A549 (cell line): Measurements from ENCODE around the gene CD274. TPM values are rescaled to one million over a fixed set of nuclear protein-coding genes. Genes with fewer than 3 reads are reported as not detected.

Experiments
- ATAC-seq, 2 experiments: fragments of 200-7000 bp in 1 of 2; fragments of >200 bp in 1 of 2; cut with Nextera tagmentation in 1 of 2; cut with Tn5 transposase in 1 of 2; 3 replicates each; pipeline versions ENCODE4 v1.8.0 to v1.9.1; 2018 to 2020; ENCODE audit warnings: mild to moderate bottlenecking in 1 of 2, moderate library complexity in 1 of 2
- CTCF ChIA-PET: fragments of 300-600 bp; sonication (Branson Sonifier 250); formaldehyde crosslinking; extraction: SDS; loops from one replicate; lab custom pipeline; 2021; ENCODE audit warnings: antibody characterized with exemption, inconsistent platforms; lab: Yijun Ruan, JAX
- POLR2A ChIA-PET: fragments of 350-600 bp; formaldehyde crosslinking; extraction: SDS; loops from one replicate; lab custom pipeline; 2021; ENCODE audit warnings: antibody characterized with exemption, inconsistent platforms; lab: Yijun Ruan, JAX
- DNase-seq, 2 experiments: peaks; one replicate each; pipeline versions ENCODE4 v3.0.0 to v3.0.0-alpha.2; 2011 to 2016; ENCODE audit warnings: low read depth in 1 of 2, low spot score in 1 of 2
- FAIRE-seq: peaks from 2 replicates; lab custom pipeline; 2011; peaks lifted over from hg19 to GRCh38; lab: Jason Lieb, UNC
- H3K27ac ChIP-seq, 2 experiments: fragments of >200 bp; sonication (Bioruptor Twin); formaldehyde crosslinking; 3 replicates each; pipeline ENCODE4 v1.5.1; 2016 to 2017
- H3K4me1 ChIP-seq: fragments of >200 bp; sonication (Bioruptor Twin); formaldehyde crosslinking; 3 replicates; pipeline ENCODE4 v1.6.1; 2016
- H3K4me2 ChIP-seq: fragments of >200 bp; sonication (Bioruptor Twin); formaldehyde crosslinking; 3 replicates; pipeline ENCODE4 v1.6.1; 2016
- H3K4me3 ChIP-seq: fragments of >200 bp; sonication (Bioruptor Twin); formaldehyde crosslinking; 3 replicates; pipeline ENCODE4 v1.5.1; 2016
- H3K9me3 ChIP-seq: fragments of >200 bp; sonication (Bioruptor Twin); formaldehyde crosslinking; 3 replicates; pipeline ENCODE4 v1.6.1; 2016
- BCL3 ChIP-seq: fragments of >200 bp; sonication (Bioruptor Twin); formaldehyde crosslinking; IDR thresholded peaks from 3 replicates; pipeline ENCODE4 v1.6.1; 2016
- BHLHE40 ChIP-seq: IDR thresholded peaks from 2 replicates; pipeline ENCODE4 v1.6.1; 2012; ENCODE audit warnings: low read depth, low read length, inconsistent platforms
- CBX8 ChIP-seq: fragments of 200-600 bp; sonication (generic); IDR thresholded peaks from 2 replicates; pipeline ENCODE4 v1.6.1; 2016
- EHMT2 ChIP-seq: fragments of 200-600 bp; sonication (generic); IDR thresholded peaks from 2 replicates; pipeline ENCODE4 v1.6.1; 2016; ENCODE audit warnings: antibody characterized with exemption, low read depth, mild to moderate bottlenecking, moderate library complexity
- FOSB ChIP-seq: fragments of 250-450 bp; sonication (Bioruptor Pico); IDR thresholded peaks from 2 replicates; pipeline ENCODE4 v1.5.0; 2020; ENCODE audit warnings: mild to moderate bottlenecking, moderate library complexity
- JUN ChIP-seq, 2 experiments: fragments of >200 bp; sonication (Bioruptor Twin); formaldehyde crosslinking; IDR thresholded peaks; 2 replicates in 1 of 2; 3 replicates in 1 of 2; pipeline ENCODE4 v1.6.1; 2016 to 2017
- JUNB ChIP-seq: fragments of >200 bp; sonication (Bioruptor Twin); formaldehyde crosslinking; IDR thresholded peaks from 2 replicates; pipeline ENCODE4 v1.6.1; 2016
- MYC ChIP-seq: IDR thresholded peaks from 2 replicates; pipeline ENCODE4 v1.6.1; 2012; ENCODE audit warnings: mild to moderate bottlenecking, inconsistent platforms, low read length, improper control_type of control experiment, borderline replicate concordance
- NFE2L2 ChIP-seq: fragments of 150-350 bp; conservative IDR thresholded peaks from 2 replicates; pipeline ENCODE4 v1.6.1; 2014; ENCODE audit warnings: low read length
- NR3C1 ChIP-seq: fragments of >200 bp; sonication (Bioruptor Twin); formaldehyde crosslinking; IDR thresholded peaks from 3 replicates; pipeline ENCODE4 v1.6.1; 2017
- PHF8 ChIP-seq: fragments of 200-600 bp; sonication (generic); IDR thresholded peaks from 2 replicates; pipeline ENCODE4 v1.6.1; 2016; ENCODE audit warnings: low read depth, mild to moderate bottlenecking, antibody characterized with exemption, moderate library complexity, borderline replicate concordance
- POLR2A ChIP-seq: IDR thresholded peaks from 2 replicates; pipeline ENCODE4 v1.6.1; 2012; ENCODE audit warnings: mild to moderate bottlenecking, low read length
- POLR2AphosphoS2 ChIP-seq: conservative IDR thresholded peaks from 2 replicates; pipeline ENCODE4 v1.6.1; 2012; ENCODE audit warnings: low read length, improper control_type of control experiment, inconsistent platforms
- REST ChIP-seq: fragments of 200-600 bp; sonication (generic); IDR thresholded peaks from 2 replicates; pipeline ENCODE4 v1.6.1; 2016; ENCODE audit warnings: antibody characterized with exemption, mild to moderate bottlenecking, moderate library complexity
- TP53 ChIP-seq: fragments of 250-450 bp; sonication (Bioruptor Pico); IDR thresholded peaks from 2 replicates; pipeline ENCODE4 v1.5.0; 2021; ENCODE audit warnings: mild to moderate bottlenecking, moderate library complexity
- ZFP36 ChIP-seq: fragments of 450-650 bp; IDR thresholded peaks from 2 replicates; pipeline ENCODE4 v1.6.1; 2014; ENCODE audit warnings: borderline replicate concordance; ENCODE audit not compliant: partially characterized antibody
- ZSCAN20 ChIP-seq: fragments of 250-450 bp; sonication (Bioruptor Pico); IDR thresholded peaks from 2 replicates; pipeline ENCODE4 v1.8.0; 2022; ENCODE audit warnings: mild to moderate bottlenecking, moderate library complexity
- WGBS: methylation state at CpG from one replicate; pipeline ENCODE4 v1.1.6; 2017; ENCODE audit errors: missing lambda C conversion rate; 5-methylcytosine and 5-hydroxymethylcytosine counted together
- polyA plus RNA-seq, 4 experiments: library from polyadenylated mRNA; depleted of rRNA in 3 of 4; stranded (reverse); fragments of >200 nt; fragmentation: RNase III in 1 of 4; extraction: RNeasy Plus Mini Kit Qiagen cat#74134 plus additional on column Dnase treatment in 1 of 4; gene quantifications; 2 replicates in 3 of 4; 3 replicates in 1 of 4; pipeline ENCODE4 v1.2.3, GENCODE V29; 2011 to 2017
- TF ChIP-seq, protein P1 (sequence below): fragments of 250-450 bp; sonication (Bioruptor Pico); IDR thresholded peaks from 2 replicates; pipeline ENCODE4 v1.5.0; 2020; ENCODE audit warnings: low read depth, mild to moderate bottlenecking, moderate library complexity

CD274 gene
- polyA plus RNA-seq, 2 of the 4 experiments (the other 2 are of a cell fraction) = 3.4 to 6.8 TPM

DNA sequence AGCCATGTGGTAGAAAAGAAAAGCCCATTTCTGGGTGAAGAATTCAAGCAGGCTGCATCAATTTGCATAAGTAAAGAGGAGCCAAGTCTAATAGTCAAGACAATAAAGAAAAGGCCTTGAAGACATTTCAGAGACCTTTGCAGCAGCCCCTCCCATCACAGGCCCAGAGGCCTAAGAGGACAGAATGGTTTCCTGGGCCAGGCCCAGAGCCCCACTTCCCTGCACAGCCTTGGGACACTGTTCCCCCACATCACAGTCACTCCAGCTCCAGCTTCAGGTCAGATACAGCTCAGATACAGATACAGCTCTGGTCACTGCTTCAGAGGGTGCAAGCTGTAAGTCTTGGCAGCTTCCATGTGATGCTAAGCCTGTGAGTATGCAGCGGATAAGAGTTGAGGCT, 41.7 kb upstream of the CD274 start:
- Histone ChIP-seq H3K4me1 (no peaks in the 10 kb centered on the region), H3K9me3 (peaks cover 25% of the 10 kb centered on the region), H3K4me2 (no peak overlapping the region), H3K4me3 (no peak overlapping the region), H3K27ac (no peak overlapping the region)
- WGBS = 88% methylated on average over 1 of the region's 1 CpG
- ATAC-seq (no peak), FAIRE-seq (no peak), DNase-seq (no peak)
- POLR2A ChIA-PET = no interaction called here
- CTCF ChIA-PET = no interaction called here
- TF ChIP-seq ZFP36 (peak; percentile 93), BHLHE40 (no peak), REST (no peak), JUN (IDR thresholded peaks at IDR 0.05) (no peak)

DNA sequence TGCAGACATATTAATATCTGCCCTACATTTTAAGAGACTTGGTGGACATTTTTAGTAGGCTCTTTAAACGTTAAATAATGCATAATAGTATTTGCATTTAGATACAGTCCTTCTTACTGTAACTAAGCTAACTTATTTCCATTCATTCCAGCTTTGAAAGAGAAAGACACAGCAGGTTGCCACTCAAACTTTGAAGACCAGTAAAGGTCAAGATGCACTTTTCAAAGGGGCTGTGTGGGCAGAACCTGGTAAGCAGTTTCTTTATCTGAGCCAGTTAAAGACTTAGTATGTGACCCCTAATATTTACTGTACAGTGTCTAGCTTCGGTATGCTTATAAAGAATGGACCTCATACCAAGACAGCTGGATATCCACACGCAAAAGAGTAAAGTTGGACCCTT, 33.4 kb upstream of the CD274 start:
- 65% methylated on average over 3 of the region's 3 CpGs for WGBS
- CTCF ChIA-PET = interaction anchor here (1.2 to 3.7 kb wide), 2 partner anchors 8 to 231 kb away, joined by 4 to 21 read pairs; partner anchors contain the start of gene INSL6
- POLR2A ChIA-PET = no interaction called here
- Histone ChIP-seq H3K4me3 (no peak overlapping the region), H3K4me1 (no peaks in the 10 kb centered on the region), H3K4me2 (no peak overlapping the region), H3K27ac (no peak overlapping the region), H3K9me3 (no peaks in the 10 kb centered on the region)
- no peak for TF ChIP-seq POLR2A
- no peak for TF ChIP-seq TP53 (CRISPR knock-in tag)
- no peak for TF ChIP-seq PHF8
- TF ChIP-seq JUNB = no peak
- TF ChIP-seq NR3C1 = no peak
- no peak for TF ChIP-seq ZSCAN20 (CRISPR knock-in tag)
- TF ChIP-seq, protein P1, sequence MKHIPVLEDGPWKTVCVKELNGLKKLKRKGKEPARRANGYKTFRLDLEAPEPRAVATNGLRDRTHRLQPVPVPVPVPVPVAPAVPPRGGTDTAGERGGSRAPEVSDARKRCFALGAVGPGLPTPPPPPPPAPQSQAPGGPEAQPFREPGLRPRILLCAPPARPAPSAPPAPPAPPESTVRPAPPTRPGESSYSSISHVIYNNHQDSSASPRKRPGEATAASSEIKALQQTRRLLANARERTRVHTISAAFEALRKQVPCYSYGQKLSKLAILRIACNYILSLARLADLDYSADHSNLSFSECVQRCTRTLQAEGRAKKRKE (CRISPR knock-in tag) = no peak
- no peak for TF ChIP-seq BCL3
- TF ChIP-seq EHMT2 = no peak
- no peak for TF ChIP-seq POLR2AphosphoS2
- no peak for TF ChIP-seq FOSB (CRISPR knock-in tag)
- TF ChIP-seq MYC = no peak
- TF ChIP-seq NFE2L2 = no peak
- TF ChIP-seq REST = no peak
- no peak for TF ChIP-seq CBX8
- DNase-seq (no peak), ATAC-seq (no peak), FAIRE-seq (no peak)
